ENCODE results near the gene GM2A. TPM values are rescaled to one million over a fixed set of nuclear protein-coding genes. Genes with fewer than 3 reads are reported as not detected.

GM2A gene
- total RNA-seq (82.7 and 89.3 TPM in 2 replicates), polyA plus RNA-seq (18.7 and 29.8 TPM in 2 replicates), polyA minus RNA-seq (84.8 and 124 TPM in 2 replicates)
- total RNA-seq (2013): 102 TPM

DNA sequence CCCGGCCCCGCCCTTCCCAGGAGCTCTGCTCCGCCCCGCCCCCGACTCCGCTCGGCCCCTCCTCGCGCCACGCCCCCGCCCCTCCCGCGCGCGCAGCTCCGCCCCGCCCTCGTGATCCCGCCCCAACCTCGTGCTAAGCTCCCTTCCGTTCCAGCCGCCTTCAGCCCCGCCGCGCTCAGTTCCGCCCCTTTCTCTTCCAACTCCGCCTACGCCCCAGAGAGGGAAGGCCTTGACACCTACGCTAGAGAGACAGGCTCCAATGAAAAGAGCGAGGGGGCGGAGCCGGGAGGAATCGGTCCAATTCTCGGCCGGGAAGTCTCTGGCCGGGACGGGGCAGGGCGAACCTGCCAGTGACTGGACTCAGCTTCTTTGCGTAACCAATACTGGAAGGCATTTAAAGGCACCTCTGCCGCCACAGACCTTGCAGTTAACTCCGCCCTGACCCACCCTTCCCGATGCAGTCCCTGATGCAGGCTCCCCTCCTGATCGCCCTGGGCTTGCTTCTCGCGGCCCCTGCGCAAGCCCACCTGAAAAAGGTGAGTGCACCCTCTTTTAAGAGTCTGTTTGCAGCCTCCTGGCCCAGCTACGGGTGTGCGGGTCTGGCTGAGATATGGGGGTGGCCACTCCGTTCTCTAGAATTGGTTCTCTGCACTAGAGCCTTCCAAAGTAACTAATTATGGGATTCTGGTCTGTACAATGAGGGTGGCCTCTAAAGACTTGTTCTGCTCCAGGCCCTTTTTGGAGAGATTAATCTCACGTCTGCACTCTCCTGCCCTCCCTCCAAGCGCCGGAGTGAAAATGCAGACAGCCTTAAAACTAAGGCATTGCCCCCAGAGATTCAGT is at the start of gene GM2A:
Gene GM2A, plus strand, starts transcription at position 424 of the 843 bp plus-strand sequence. Its CDS starts 32 bp downstream, at position 456.
- POLR2A ChIA-PET: interaction anchor here (0.6 to 3.6 kb wide), 21 partner anchors 11 to 852 kb away, joined by 3 to 53 read pairs (median 5); partner anchors contain the start of genes ANXA6, CCDC69, G3BP1 and RBM22
- Histone ChIP-seq H3K27ac (ENCODE audit: low read length in 2 of 2) (peak within 1 kb of the TSS; percentile 70 to 90), H3K4me2 (replicated peaks; ENCODE audit: low read depth, low read length, poor library complexity, severe bottlenecking) (peak within 1 kb of the TSS; percentile 83), H3K9ac (ENCODE audit: low read length) (peak within 1 kb of the TSS; percentile 85), H3K79me2 (ENCODE audit: control insufficient read depth, insufficient read depth, low read length) (peaks cover 51% of the 10 kb centered on the region), H3K9me3 (ENCODE audit: control extremely low read depth in 1 of 3, control insufficient read depth in 2 of 3, insufficient read depth in 1 of 3, low read length in 2 of 3) (no peaks in the 10 kb centered on the region), H3K4me3 (ENCODE audit: control extremely low read depth in 1 of 5, extremely low read depth in 1 of 5, insufficient read depth in 1 of 5, low read depth in 2 of 5, low read length in 4 of 5) (peak within 1 kb of the TSS; percentile 74 to 96 (median 89)), H3K27me3 (replicated peaks in 1 of 4; ENCODE audit: control extremely low read depth in 1 of 4, control insufficient read depth in 3 of 4, insufficient read depth in 4 of 4, low read length in 3 of 4) (no peaks in the 10 kb centered on the region), H2AFZ (ENCODE audit: insufficient read depth, low read depth, low read length, poor library complexity, severe bottlenecking) (peak within 1 kb of the TSS; percentile 79), H3K4me1 (ENCODE audit: control insufficient read depth in 2 of 2, insufficient read depth in 2 of 2, low read length in 2 of 2) (peaks cover 48 to 54% of the 10 kb centered on the region in 2 donors), H4K20me1 (ENCODE audit: control insufficient read depth, insufficient read depth, low read length, poor library complexity, severe bottlenecking) (peaks cover 8% of the 10 kb centered on the region), H3K36me3 (replicated peaks in 1 of 2; ENCODE audit: control extremely low read depth in 1 of 2, control insufficient read depth in 1 of 2, extremely low read depth in 1 of 2, insufficient read depth in 2 of 2, low read length in 1 of 2) (peaks cover 0 to 11% of the 10 kb centered on the region in 2 experiments)
- Mint-ChIP-seq H3K4me1 (peaks cover 52% of the 10 kb centered on the region), H3K9me3 (ENCODE audit: insufficient read depth) (no peaks in the 10 kb centered on the region), H3K27ac (peak within 1 kb of the TSS; percentile 88), H3K4me3 (peak within 1 kb of the TSS; percentile 95), H3K27me3 (no peaks in the 10 kb centered on the region)
- WGBS (ENCODE audit: insufficient coverage): under 1% methylated on average over 47 of the region's 52 CpGs
- ATAC-seq (ENCODE audit: low read depth) (peak; percentile 83), DNase-seq (peak; percentile 99)
- intact Hi-C loops (cut with micrococcal nuclease): loop anchor here (1.0 to 10.0 kb wide), 12 partner anchors 12 to 1288 kb away; partner anchors contain the start of genes CCDC69, CD74, DCTN4 and G3BP1
- TF ChIP-seq, protein P1, sequence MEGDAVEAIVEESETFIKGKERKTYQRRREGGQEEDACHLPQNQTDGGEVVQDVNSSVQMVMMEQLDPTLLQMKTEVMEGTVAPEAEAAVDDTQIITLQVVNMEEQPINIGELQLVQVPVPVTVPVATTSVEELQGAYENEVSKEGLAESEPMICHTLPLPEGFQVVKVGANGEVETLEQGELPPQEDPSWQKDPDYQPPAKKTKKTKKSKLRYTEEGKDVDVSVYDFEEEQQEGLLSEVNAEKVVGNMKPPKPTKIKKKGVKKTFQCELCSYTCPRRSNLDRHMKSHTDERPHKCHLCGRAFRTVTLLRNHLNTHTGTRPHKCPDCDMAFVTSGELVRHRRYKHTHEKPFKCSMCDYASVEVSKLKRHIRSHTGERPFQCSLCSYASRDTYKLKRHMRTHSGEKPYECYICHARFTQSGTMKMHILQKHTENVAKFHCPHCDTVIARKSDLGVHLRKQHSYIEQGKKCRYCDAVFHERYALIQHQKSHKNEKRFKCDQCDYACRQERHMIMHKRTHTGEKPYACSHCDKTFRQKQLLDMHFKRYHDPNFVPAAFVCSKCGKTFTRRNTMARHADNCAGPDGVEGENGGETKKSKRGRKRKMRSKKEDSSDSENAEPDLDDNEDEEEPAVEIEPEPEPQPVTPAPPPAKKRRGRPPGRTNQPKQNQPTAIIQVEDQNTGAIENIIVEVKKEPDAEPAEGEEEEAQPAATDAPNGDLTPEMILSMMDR (IDR thresholded peaks at IDR 0.05): no peak
- no peak for TF ChIP-seq EZH2 (IDR thresholded peaks at IDR 0.05; ENCODE audit: borderline replicate concordance, insufficient read depth, low read depth, low read length, poor library complexity, severe bottlenecking)
- CTCF ChIA-PET: interaction anchor here (0.6 to 3.6 kb wide), 19 partner anchors 12 to 1423 kb away, joined by 3 to 33 read pairs (median 5); partner anchors contain the start of genes ANXA6 and SLC36A1

Measured in B cell (primary cell).